KMS-11 (cell line): ENCODE results near the gene CYP2U1.

Experiments
- H2AFZ ChIP-seq: fragments of 200-600 bp; sonication (generic); 2 replicates; pipeline ENCODE4 v1.6.1; 2016; ENCODE audit warnings: antibody characterized with exemption, mixed run types, low read depth
- H3K27ac ChIP-seq: fragments of 200-600 bp; sonication (generic); 2 replicates; pipeline ENCODE4 v1.6.1; 2016; ENCODE audit warnings: mild to moderate bottlenecking, mixed run types
- H3K27me3 ChIP-seq: fragments of 200-600 bp; sonication (generic); 2 replicates; pipeline ENCODE4 v1.6.1; 2017; ENCODE audit warnings: mild to moderate bottlenecking, low read depth, mixed run types, moderate library complexity; ENCODE audit not compliant: insufficient read depth
- H3K36me3 ChIP-seq: fragments of 200-600 bp; sonication (generic); 2 replicates; pipeline ENCODE4 v1.6.1; 2017; ENCODE audit warnings: mild to moderate bottlenecking, mixed run types; ENCODE audit not compliant: insufficient read depth
- H3K4me1 ChIP-seq: fragments of 200-600 bp; sonication (generic); 2 replicates; pipeline ENCODE4 v1.6.1; 2016; ENCODE audit warnings: mild to moderate bottlenecking, low read depth, mixed run types; ENCODE audit not compliant: poor library complexity, severe bottlenecking
- H3K4me2 ChIP-seq: fragments of 200-600 bp; sonication (generic); 2 replicates; pipeline ENCODE4 v1.7.0; 2016; ENCODE audit warnings: mild to moderate bottlenecking, mixed run types
- H3K4me3 ChIP-seq: fragments of 200-600 bp; sonication (generic); IDR thresholded peaks from 2 replicates; pipeline ENCODE4 v1.6.1; 2017; ENCODE audit warnings: low read depth, low read length, mixed read lengths; ENCODE audit not compliant: insufficient read depth
- H3K79me2 ChIP-seq: fragments of 200-600 bp; sonication (generic); 2 replicates; pipeline ENCODE4 v1.6.1; 2016; ENCODE audit warnings: low read depth, mixed run types; ENCODE audit not compliant: insufficient read depth
- H3K9ac ChIP-seq: fragments of 200-600 bp; sonication (generic); 2 replicates; pipeline ENCODE4 v1.6.1; 2016; ENCODE audit warnings: mild to moderate bottlenecking, mixed run types
- H4K20me1 ChIP-seq: fragments of 200-600 bp; sonication (generic); 2 replicates; pipeline ENCODE4 v1.6.1; 2016; ENCODE audit warnings: mild to moderate bottlenecking, mixed run types; ENCODE audit not compliant: insufficient read depth
- TF ChIP-seq, protein P1 (sequence below): fragments of 200-600 bp; sonication (generic); conservative IDR thresholded peaks from 2 replicates; pipeline ENCODE4 v1.6.1; 2017; ENCODE audit warnings: low read depth, mild to moderate bottlenecking, antibody characterized with exemption, low read length, moderate library complexity, mixed read lengths

Gene CYP2U1

DNA sequence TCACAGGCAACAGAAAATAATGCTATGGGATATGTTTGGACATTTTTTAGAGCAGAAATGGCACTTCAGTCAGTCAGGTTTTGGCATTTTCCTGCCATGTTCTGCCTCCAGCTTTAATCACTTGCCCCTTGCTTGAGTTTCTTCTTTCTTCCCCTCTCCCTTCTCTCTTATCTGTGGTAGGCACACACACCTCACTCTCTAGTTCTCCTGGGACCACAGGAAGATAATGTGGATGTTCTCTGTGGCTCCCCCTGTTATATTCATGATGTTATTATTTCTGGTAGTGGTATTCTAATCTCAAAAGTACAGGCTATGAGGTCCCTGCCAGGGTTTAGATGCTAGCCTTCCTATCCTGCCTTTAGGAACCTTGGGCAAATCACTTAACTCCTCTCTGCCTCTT, 63.5 kb downstream of the CYP2U1 start:
- H3K79me2 ChIP-seq = peaks cover 48% of the 10 kb centered on the region
- H3K4me3 ChIP-seq = no peak overlapping the region
- TF ChIP-seq, protein P1, sequence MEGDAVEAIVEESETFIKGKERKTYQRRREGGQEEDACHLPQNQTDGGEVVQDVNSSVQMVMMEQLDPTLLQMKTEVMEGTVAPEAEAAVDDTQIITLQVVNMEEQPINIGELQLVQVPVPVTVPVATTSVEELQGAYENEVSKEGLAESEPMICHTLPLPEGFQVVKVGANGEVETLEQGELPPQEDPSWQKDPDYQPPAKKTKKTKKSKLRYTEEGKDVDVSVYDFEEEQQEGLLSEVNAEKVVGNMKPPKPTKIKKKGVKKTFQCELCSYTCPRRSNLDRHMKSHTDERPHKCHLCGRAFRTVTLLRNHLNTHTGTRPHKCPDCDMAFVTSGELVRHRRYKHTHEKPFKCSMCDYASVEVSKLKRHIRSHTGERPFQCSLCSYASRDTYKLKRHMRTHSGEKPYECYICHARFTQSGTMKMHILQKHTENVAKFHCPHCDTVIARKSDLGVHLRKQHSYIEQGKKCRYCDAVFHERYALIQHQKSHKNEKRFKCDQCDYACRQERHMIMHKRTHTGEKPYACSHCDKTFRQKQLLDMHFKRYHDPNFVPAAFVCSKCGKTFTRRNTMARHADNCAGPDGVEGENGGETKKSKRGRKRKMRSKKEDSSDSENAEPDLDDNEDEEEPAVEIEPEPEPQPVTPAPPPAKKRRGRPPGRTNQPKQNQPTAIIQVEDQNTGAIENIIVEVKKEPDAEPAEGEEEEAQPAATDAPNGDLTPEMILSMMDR = no peak
- no peaks in the 10 kb centered on the region for H3K27me3 ChIP-seq
- H3K4me2 ChIP-seq = no peak overlapping the region
- H3K27ac ChIP-seq = no peak overlapping the region
- no peak overlapping the region for H2AFZ ChIP-seq
- H3K9ac ChIP-seq = no peak overlapping the region
- peaks cover 5% of the 10 kb centered on the region; the same call in 1 of the 2 replicates for H4K20me1 ChIP-seq
- H3K4me1 ChIP-seq = peaks cover 52% of the 10 kb centered on the region
- H3K36me3 ChIP-seq = no peaks in the 10 kb centered on the region

DNA sequence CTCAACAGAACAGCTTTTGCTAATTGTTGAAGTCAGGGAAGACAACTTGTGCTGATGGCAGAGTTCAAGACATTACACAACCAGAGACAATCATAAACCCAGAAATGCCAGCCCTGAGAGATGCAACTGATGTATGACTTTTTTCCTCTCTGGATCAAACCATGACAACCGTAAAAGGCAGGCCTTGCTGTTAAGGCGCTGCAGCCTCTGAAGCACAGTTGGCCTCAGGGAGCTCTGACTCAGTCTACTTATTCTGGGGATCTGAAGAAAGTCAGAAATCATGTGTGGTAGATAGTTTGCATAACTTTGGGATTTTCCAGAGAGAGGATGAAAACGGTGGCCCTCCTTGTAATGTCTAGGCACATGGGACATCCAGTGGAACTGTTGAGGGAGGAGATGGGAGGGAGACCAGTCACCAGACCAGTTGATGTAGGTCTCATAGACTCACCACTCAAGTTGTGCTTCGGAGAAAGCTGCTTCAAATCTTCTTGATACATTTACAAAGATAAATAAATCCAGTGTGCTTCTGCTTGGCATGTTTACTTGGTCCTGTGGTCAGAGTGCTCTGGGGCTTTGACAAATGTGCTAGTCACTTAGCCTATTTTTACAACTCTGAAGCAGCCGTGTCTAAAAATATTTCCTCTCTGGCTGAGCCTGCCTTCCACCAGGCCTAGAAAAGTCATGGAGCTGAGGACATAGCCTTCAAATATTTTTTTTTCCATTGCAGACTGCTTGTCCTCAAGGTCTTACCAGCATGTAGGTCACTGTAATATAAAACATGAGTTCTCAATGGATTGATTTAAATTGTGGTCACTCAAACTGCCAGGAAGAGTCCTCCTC, 65.8 kb downstream of the CYP2U1 start:
- Histone ChIP-seq H3K79me2 (peaks cover 28% of the 10 kb centered on the region), H3K27me3 (no peaks in the 10 kb centered on the region), H3K36me3 (no peaks in the 10 kb centered on the region; the same call in 1 of the 2 replicates), H3K4me1 (peaks cover 51% of the 10 kb centered on the region), H2AFZ (no peak overlapping the region), H3K9ac (no peak overlapping the region), H3K27ac (no peak overlapping the region), H3K4me3 (no peak overlapping the region), H4K20me1 (no peaks in the 10 kb centered on the region), H3K4me2 (no peak overlapping the region; the same call in 1 of the 2 replicates)
- TF ChIP-seq, protein P1 = no peak

DNA sequence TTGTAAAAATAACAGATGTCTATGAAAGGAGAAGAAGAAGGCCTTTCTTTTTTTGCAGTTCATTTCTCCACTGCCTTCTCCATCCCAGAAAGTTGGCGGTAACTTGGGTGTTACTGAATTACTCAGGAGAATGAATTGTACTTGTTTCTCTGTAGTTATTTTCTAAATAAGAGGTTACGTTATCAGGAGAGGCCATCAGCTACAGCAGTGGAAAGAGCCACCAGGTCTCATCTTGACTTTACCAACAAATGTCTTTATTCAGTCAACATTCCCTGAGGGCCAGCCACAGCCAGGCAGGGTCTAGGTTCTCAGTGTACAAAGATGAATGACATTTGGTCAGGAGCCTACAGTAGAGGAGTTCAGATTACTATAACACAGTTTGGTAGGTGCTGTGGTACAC, 66.4 kb downstream of the CYP2U1 start:
- H3K27me3 ChIP-seq = no peaks in the 10 kb centered on the region
- TF ChIP-seq, protein P1 = no peak
- peaks cover 46% of the 10 kb centered on the region for H3K4me1 ChIP-seq
- no peak overlapping the region for H2AFZ ChIP-seq
- H3K9ac ChIP-seq = no peak overlapping the region
- H4K20me1 ChIP-seq = no peaks in the 10 kb centered on the region
- H3K79me2 ChIP-seq = peaks cover 22% of the 10 kb centered on the region
- H3K4me2 ChIP-seq = no peak overlapping the region
- no peak overlapping the region for H3K4me3 ChIP-seq
- no peaks in the 10 kb centered on the region; the same call in 1 of the 2 replicates for H3K36me3 ChIP-seq
- H3K27ac ChIP-seq = no peak overlapping the region

DNA sequence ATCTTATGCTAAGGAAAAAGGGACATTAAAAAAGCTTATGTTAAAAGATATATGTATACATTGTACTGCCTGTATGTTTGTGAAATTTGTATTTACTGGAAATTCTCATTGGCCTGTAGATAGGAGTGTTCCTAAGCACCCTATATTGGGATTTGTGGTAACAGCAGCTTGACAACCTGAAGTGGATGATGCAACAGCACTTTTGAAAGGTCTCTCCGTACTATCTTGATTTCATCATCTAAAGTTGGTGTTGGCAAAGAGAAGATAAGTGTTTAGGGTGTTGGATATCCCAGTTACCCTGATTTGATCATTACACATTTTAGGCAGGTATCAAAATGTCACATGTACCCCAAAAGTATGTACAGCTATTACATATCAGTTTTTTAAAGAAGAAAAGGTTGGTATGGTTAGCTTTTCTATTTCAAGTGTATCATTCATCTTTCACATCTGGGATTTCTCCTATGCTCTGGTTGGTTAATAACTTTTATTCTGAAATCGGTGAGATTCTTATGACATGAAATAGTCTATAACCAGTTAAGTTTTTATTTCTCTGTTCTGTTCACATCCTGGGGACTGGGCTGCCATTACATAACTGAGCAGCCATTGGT, 68.7 kb downstream of the CYP2U1 start:
- H3K4me3 ChIP-seq = no peak overlapping the region
- H3K27me3 ChIP-seq = no peaks in the 10 kb centered on the region
- no peaks in the 10 kb centered on the region; the same call in 1 of the 2 replicates for H3K36me3 ChIP-seq
- H3K4me2 ChIP-seq = no peak overlapping the region
- H3K4me1 ChIP-seq = peaks cover 31% of the 10 kb centered on the region
- H3K9ac ChIP-seq = no peak overlapping the region
- H2AFZ ChIP-seq = no peak overlapping the region
- no peaks in the 10 kb centered on the region for H4K20me1 ChIP-seq
- no peak overlapping the region for H3K27ac ChIP-seq
- no peaks in the 10 kb centered on the region; the same call in 1 of the 2 replicates for H3K79me2 ChIP-seq
- TF ChIP-seq, protein P1 = no peak
